Testis (tissue), 3 donors: ENCODE measurements around the gene ADCY5. TPM values are rescaled to one million over a fixed set of nuclear protein-coding genes. Genes with fewer than 3 reads are reported as not detected.

ENCODE experiments used
- DNase-seq: peaks from one replicate; pipeline ENCODE4 v3.0.0-alpha.2; 2019
- H3K27ac ChIP-seq, 2 donors: fragments of 200-600 bp; sonication (generic); one replicate each; pipeline ENCODE4 v1.5.1; 2019
- H3K27me3 ChIP-seq: fragments of 200-600 bp; sonication (generic); one replicate; pipeline ENCODE4 v1.5.1; 2019
- H3K36me3 ChIP-seq: fragments of 200-600 bp; sonication (generic); one replicate; pipeline ENCODE4 v1.5.1; 2017; ENCODE audit warnings: low read depth; ENCODE audit errors: missing control alignments
- H3K4me1 ChIP-seq: fragments of 200-600 bp; sonication (generic); one replicate; pipeline ENCODE4 v1.5.1; 2019
- H3K4me3 ChIP-seq, 2 donors: fragments of 200-600 bp; sonication (generic); one replicate each; pipeline ENCODE4 v1.5.1; 2017 to 2019
- H3K9me3 ChIP-seq: fragments of 200-600 bp; sonication (generic); one replicate; pipeline ENCODE4 v1.5.1; 2017
- CTCF ChIP-seq, 3 experiments: fragments of 450-650 bp in 2 of 3; fragments of 200-600 bp in 1 of 3; sonication (generic) in 1 of 3; IDR thresholded peaks; one replicate each; pipeline ENCODE4 v1.5.1; 2016 to 2019; ENCODE audit warnings: antibody characterized with exemption in 3 of 3, mild to moderate bottlenecking in 2 of 3, moderate library complexity in 1 of 3
- POLR2A ChIP-seq: fragments of 450-650 bp; IDR thresholded peaks from one replicate; pipeline ENCODE4 v1.6.1; 2017; ENCODE audit warnings: antibody characterized with exemption, mild to moderate bottlenecking, moderate library complexity
- WGBS, 2 donors: methylation state at CpG; one replicate each; pipeline ENCODE4 v1.1.5; 2018; 5-methylcytosine and 5-hydroxymethylcytosine counted together
- intact Hi-C: fragments of 100-400 bp; cut with DNase I; formaldehyde crosslinking; loops from one replicate; pipeline ENCODE4 v1.15.1; 2023; ENCODE audit warnings: low total_unique reads
- polyA plus RNA-seq: library from polyadenylated mRNA; stranded (reverse); fragments of 350-450 nt; fragmentation: Illumina TruSeq; extraction: RNeasy Lipid Tissue Mini Kit (QIAGEN cat#74804); gene quantifications from one replicate; pipeline ENCODE4 v1.2.3, GENCODE V29; 2014; ENCODE audit warnings: low read depth, low replicate concordance; ENCODE audit not compliant: insufficient read depth
- total RNA-seq, 2 donors: library from RNA; depleted of rRNA; stranded (reverse); fragments of >200 nt; gene quantifications; one replicate each; pipeline ENCODE4 v1.2.3, GENCODE V29; 2016

The ADCY5 gene
- total and polyA plus RNA-seq, 3 donors from 2014 or later: 16.5 to 41.6 (median 33.6) TPM

- H3K27ac ChIP-seq: no peak overlapping the region
- DNase-seq: no peak
- TF ChIP-seq CTCF (IDR thresholded peaks at IDR 0.05) (no peak), POLR2A (no peak)
- no peaks in the 10 kb centered on the region for H3K9me3 ChIP-seq
- no peaks in the 10 kb centered on the region for H3K27me3 ChIP-seq
- H3K36me3 ChIP-seq: no peaks in the 10 kb centered on the region
- no peaks in the 10 kb centered on the region for H3K4me1 ChIP-seq
- no peak overlapping the region for H3K4me3 ChIP-seq
- 83 to 96% methylated on average over 4 of the region's 4 CpGs for WGBS, 2 donors
- intact Hi-C loops: no loop called here
Observed at GRCh38 chr3:123285479-123285878, 163.4 kb downstream of the ADCY5 start.

- TF ChIP-seq CTCF (IDR thresholded peaks at IDR 0.05): no peak
- TF ChIP-seq POLR2A: no peak
- intact Hi-C loops: no loop called here
- WGBS, 2 donors: 70 to 78% methylated on average over 9 of the region's 9 CpGs
- no peaks in the 10 kb centered on the region for H3K4me1 ChIP-seq
- H3K9me3 ChIP-seq: no peaks in the 10 kb centered on the region
- H3K4me3 ChIP-seq: no peak overlapping the region
- DNase-seq: no peak
- H3K36me3 ChIP-seq: no peaks in the 10 kb centered on the region
- H3K27ac ChIP-seq: no peak overlapping the region
- H3K27me3 ChIP-seq: no peaks in the 10 kb centered on the region
Observed at GRCh38 chr3:123285066-123285465, 163.8 kb downstream of the ADCY5 start.

- H3K27me3 ChIP-seq: no peaks in the 10 kb centered on the region
- no peaks in the 10 kb centered on the region for H3K4me1 ChIP-seq
- no peak overlapping the region for H3K4me3 ChIP-seq
- DNase-seq: no peak
- TF ChIP-seq CTCF (IDR thresholded peaks at IDR 0.05) (no peak), POLR2A (no peak)
- H3K36me3 ChIP-seq: no peaks in the 10 kb centered on the region
- H3K27ac ChIP-seq: no peak overlapping the region
- 61 to 100% methylated on average over 3 to 18 of the region's 18 CpGs for WGBS, 2 donors
- H3K9me3 ChIP-seq: no peaks in the 10 kb centered on the region
- intact Hi-C loops: no loop called here
Observed at GRCh38 chr3:123284399-123285010, 164.4 kb downstream of the ADCY5 start.

GRCh38 chr3:123283657-123284398 lies 165.1 kb downstream of the ADCY5 start:
- no peaks in the 10 kb centered on the region for H3K27me3 ChIP-seq
- no peak for TF ChIP-seq CTCF (IDR thresholded peaks at IDR 0.05)
- no peak for TF ChIP-seq POLR2A
- no peak overlapping the region for H3K27ac ChIP-seq
- no peaks in the 10 kb centered on the region for H3K4me1 ChIP-seq
- DNase-seq: no peak
- H3K36me3 ChIP-seq: no peaks in the 10 kb centered on the region
- 85 to 88% methylated on average over 17 of the region's 17 CpGs for WGBS, 2 donors
- H3K4me3 ChIP-seq: no peak overlapping the region
- no peaks in the 10 kb centered on the region for H3K9me3 ChIP-seq
- intact Hi-C loops: no loop called here
